ENCODE results near the gene DDIAS. TPM values are rescaled to one million over a fixed set of nuclear protein-coding genes. Genes with fewer than 3 reads are reported as not detected.
A peak's percentile ranks its signal among the peaks of the same experiment; 100 is the strongest.

The DDIAS gene
- total and polyA plus RNA-seq, 9 of the 15 experiments (the other 6 are each of a cell fraction or from before 2014, with no cell fraction given): 9.4 to 27.2 (median 23.3) TPM

- TF ChIP-seq, protein P1, sequence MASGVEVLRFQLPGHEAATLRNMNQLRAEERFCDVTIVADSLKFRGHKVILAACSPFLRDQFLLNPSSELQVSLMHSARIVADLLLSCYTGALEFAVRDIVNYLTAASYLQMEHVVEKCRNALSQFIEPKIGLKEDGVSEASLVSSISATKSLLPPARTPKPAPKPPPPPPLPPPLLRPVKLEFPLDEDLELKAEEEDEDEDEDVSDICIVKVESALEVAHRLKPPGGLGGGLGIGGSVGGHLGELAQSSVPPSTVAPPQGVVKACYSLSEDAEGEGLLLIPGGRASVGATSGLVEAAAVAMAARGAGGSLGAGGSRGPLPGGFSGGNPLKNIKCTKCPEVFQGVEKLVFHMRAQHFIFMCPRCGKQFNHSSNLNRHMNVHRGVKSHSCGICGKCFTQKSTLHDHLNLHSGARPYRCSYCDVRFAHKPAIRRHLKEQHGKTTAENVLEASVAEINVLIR (CRISPR knock-in tag; IDR thresholded peaks at IDR 0.05): no peak
- TF ChIP-seq SETDB1 (IDR thresholded peaks at IDR 0.05; ENCODE audit: low read length) (no peak), CTBP1 (IDR thresholded peaks at IDR 0.05; ENCODE audit: borderline replicate concordance) (0 out of 2 replicates have a peak, but pooled peaks have one; percentile 20), E2F1 (CRISPR knock-in tag; IDR thresholded peaks at IDR 0.05) (no peak), ZEB2 (IDR thresholded peaks at IDR 0.05) (no peak)
- TF ChIP-seq, protein P2, sequence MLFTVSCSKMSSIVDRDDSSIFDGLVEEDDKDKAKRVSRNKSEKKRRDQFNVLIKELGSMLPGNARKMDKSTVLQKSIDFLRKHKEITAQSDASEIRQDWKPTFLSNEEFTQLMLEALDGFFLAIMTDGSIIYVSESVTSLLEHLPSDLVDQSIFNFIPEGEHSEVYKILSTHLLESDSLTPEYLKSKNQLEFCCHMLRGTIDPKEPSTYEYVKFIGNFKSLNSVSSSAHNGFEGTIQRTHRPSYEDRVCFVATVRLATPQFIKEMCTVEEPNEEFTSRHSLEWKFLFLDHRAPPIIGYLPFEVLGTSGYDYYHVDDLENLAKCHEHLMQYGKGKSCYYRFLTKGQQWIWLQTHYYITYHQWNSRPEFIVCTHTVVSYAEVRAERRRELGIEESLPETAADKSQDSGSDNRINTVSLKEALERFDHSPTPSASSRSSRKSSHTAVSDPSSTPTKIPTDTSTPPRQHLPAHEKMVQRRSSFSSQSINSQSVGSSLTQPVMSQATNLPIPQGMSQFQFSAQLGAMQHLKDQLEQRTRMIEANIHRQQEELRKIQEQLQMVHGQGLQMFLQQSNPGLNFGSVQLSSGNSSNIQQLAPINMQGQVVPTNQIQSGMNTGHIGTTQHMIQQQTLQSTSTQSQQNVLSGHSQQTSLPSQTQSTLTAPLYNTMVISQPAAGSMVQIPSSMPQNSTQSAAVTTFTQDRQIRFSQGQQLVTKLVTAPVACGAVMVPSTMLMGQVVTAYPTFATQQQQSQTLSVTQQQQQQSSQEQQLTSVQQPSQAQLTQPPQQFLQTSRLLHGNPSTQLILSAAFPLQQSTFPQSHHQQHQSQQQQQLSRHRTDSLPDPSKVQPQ (CRISPR knock-in tag; IDR thresholded peaks at IDR 0.05; ENCODE audit: borderline replicate concordance): no peak
- TF ChIP-seq, protein P3, sequence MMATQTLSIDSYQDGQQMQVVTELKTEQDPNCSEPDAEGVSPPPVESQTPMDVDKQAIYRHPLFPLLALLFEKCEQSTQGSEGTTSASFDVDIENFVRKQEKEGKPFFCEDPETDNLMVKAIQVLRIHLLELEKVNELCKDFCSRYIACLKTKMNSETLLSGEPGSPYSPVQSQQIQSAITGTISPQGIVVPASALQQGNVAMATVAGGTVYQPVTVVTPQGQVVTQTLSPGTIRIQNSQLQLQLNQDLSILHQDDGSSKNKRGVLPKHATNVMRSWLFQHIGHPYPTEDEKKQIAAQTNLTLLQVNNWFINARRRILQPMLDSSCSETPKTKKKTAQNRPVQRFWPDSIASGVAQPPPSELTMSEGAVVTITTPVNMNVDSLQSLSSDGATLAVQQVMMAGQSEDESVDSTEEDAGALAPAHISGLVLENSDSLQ (IDR thresholded peaks at IDR 0.05): peak; percentile 43; the same call in 1 of the 2 replicates
Measured at GRCh38 chr11:82895437-82896091, 6.0 kb upstream of the DDIAS start (continued).
